Adrenal gland (tissue), 12 donors: Measurements from ENCODE around the gene TGFBR3. TPM values are rescaled to one million over a fixed set of nuclear protein-coding genes. Genes with fewer than 3 reads are reported as not detected.
A peak's percentile ranks its signal among the peaks of the same experiment; 100 is the strongest.

ENCODE experiments used
- DNase-seq, 7 donors: peaks; one replicate each; pipeline ENCODE4 v3.0.0-alpha.2; 2019 to 2020
- H3K27ac ChIP-seq, 5 donors: fragments of 200-600 bp; sonication (generic) in 4 of 5; 1 replicate in 3 of 5; 2 replicates in 2 of 5; pipeline versions ENCODE4 v1.5.1 to v1.8.0; 2016 to 2020; ENCODE audit warnings: mild to moderate bottlenecking in 1 of 5
- H3K27me3 ChIP-seq: fragments of 200-600 bp; 2 replicates; pipeline ENCODE4 v1.8.0; 2021
- H3K36me3 ChIP-seq, 2 donors: fragments of 200-600 bp; replicated peaks in 1 of 2; 1 replicate in 1 of 2; 2 replicates in 1 of 2; pipeline versions ENCODE4 v1.5.1 to v1.8.0; 2018 to 2022
- H3K4me1 ChIP-seq, 2 donors: fragments of 200-600 bp; replicated peaks in 1 of 2; 1 replicate in 1 of 2; 2 replicates in 1 of 2; pipeline versions ENCODE4 v1.5.1 to v1.8.0; 2018 to 2021
- H3K4me3 ChIP-seq, 4 donors: fragments of 200-600 bp; sonication (generic) in 3 of 4; one replicate each; pipeline ENCODE4 v1.5.1; 2016 to 2018
- H3K9me3 ChIP-seq, 3 donors: fragments of 200-600 bp; sonication (generic) in 1 of 3; replicated peaks in 1 of 3; 1 replicate in 2 of 3; 2 replicates in 1 of 3; pipeline versions ENCODE4 v1.5.1 to v1.8.0; 2016 to 2021
- POLR2A ChIP-seq, 2 donors: fragments of 450-650 bp; IDR thresholded peaks; one replicate each; pipeline ENCODE4 v1.6.1; 2017; ENCODE audit warnings: antibody characterized with exemption in 2 of 2, mild to moderate bottlenecking in 2 of 2, moderate library complexity in 1 of 2
- WGBS, 4 donors: extraction: QIAGEN DNeasy Blood & Tissue Kit in 2 of 4; methylation state at CpG; one replicate each; pipeline versions ENCODE4 v1.1.5 to v1.1.7; 2013 to 2017; 5-methylcytosine and 5-hydroxymethylcytosine counted together
- intact Hi-C, 2 donors: fragments of 100-400 bp; cut with DNase I; formaldehyde crosslinking; loops; one replicate each; pipeline versions ENCODE4 v1.14.1 to v1.15.0; 2022 to 2023
- polyA plus RNA-seq, 3 donors: library from polyadenylated mRNA; stranded (reverse); fragments of 200-250 nt in 2 of 3; fragments of 350-450 nt in 1 of 3; fragmentation: Illumina TruSeq in 1 of 3; extraction: RNeasy Lipid Tissue Mini Kit (QIAGEN cat#74804) in 1 of 3; gene quantifications; one replicate each; pipeline ENCODE4 v1.2.3, GENCODE V29; 2013 to 2014
- total RNA-seq, 9 donors: library from RNA; depleted of rRNA in 4 of 9; stranded (reverse); fragments of >200 nt in 4 of 9; fragments of 120-200 nt in 1 of 9; fragmentation: NEBNext Ultra II Directional in 1 of 9; extraction: Animal tissue kit (Norgen Biotek cat#: 25700) in 1 of 9; gene quantifications; one replicate each; pipeline versions ENCODE4 v1.1.0 to v1.2.4, GENCODE V29; 2013 to 2023
- TF ChIP-seq, protein P1 (sequence below), 6 experiments: fragments of 450-650 bp in 4 of 6; fragments of 200-600 bp in 2 of 6; sonication (generic) in 1 of 6; IDR thresholded peaks; 1 replicate in 5 of 6; 2 replicates in 1 of 6; pipeline versions ENCODE4 v1.5.1 to v1.8.0; 2016 to 2021; ENCODE audit warnings: antibody characterized with exemption in 6 of 6, mild to moderate bottlenecking in 2 of 6, moderate library complexity in 1 of 6
- donor health status: healthy with polysubstance abuse.
- donor health status: Bipolar disorder and iron deficiency.
- donor health status: DM: yes; HTN: yes; CAD: no.
- donor health status: DM: no; HTN: no; CAD: no.
- donor health status: DM: no; HTN: no; CAD: no.
- donor health status: DM: yes; HTN: yes; CAD: no.

TGFBR3 gene
- total and polyA plus RNA-seq, 12 donors = 13.9 to 340 (median 148) TPM

DNA sequence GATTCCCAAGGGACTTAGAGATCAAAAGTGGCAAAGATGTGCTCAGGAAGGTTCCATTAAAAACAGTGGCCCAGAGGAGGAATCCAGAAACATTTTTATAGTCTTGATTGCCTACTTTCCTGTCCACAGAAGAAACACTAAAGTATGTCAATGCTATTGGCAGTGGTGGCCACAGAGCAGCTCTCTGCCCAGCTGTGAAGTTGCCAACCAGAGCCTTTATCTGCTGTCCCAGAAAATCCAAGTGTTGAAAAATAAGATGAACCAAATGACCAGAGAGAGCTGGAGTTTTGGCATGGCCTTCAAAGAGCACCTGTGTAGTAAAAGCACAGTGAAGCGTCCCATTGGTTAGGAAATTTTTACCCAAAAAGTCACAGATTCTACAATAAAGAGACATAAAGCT lies 181.2 kb downstream of the TGFBR3 start:
- Histone ChIP-seq H3K4me3 (no peak overlapping the region), H3K27me3 (no peaks in the 10 kb centered on the region), H3K27ac (peak overlapping the region in 3 of 5 donors; percentile 3 to 37 (median 14)), H3K36me3 (peaks cover 0 to 42% of the 10 kb centered on the region in 2 donors), H3K9me3 (no peaks in the 10 kb centered on the region), H3K4me1 (peaks cover 11 to 21% of the 10 kb centered on the region in 2 donors)
- WGBS, 4 donors = 56 to 79% (median 69%) methylated on average over 1 of the region's 1 CpG
- TF ChIP-seq POLR2A (IDR thresholded peaks at IDR 0.05) = no peak
- TF ChIP-seq, protein P1, sequence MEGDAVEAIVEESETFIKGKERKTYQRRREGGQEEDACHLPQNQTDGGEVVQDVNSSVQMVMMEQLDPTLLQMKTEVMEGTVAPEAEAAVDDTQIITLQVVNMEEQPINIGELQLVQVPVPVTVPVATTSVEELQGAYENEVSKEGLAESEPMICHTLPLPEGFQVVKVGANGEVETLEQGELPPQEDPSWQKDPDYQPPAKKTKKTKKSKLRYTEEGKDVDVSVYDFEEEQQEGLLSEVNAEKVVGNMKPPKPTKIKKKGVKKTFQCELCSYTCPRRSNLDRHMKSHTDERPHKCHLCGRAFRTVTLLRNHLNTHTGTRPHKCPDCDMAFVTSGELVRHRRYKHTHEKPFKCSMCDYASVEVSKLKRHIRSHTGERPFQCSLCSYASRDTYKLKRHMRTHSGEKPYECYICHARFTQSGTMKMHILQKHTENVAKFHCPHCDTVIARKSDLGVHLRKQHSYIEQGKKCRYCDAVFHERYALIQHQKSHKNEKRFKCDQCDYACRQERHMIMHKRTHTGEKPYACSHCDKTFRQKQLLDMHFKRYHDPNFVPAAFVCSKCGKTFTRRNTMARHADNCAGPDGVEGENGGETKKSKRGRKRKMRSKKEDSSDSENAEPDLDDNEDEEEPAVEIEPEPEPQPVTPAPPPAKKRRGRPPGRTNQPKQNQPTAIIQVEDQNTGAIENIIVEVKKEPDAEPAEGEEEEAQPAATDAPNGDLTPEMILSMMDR (IDR thresholded peaks at IDR 0.05) = no peak
- intact Hi-C loops = no loop called here
- peak in 5 of 7 donors; percentile 30 to 66 (median 39) for DNase-seq

DNA sequence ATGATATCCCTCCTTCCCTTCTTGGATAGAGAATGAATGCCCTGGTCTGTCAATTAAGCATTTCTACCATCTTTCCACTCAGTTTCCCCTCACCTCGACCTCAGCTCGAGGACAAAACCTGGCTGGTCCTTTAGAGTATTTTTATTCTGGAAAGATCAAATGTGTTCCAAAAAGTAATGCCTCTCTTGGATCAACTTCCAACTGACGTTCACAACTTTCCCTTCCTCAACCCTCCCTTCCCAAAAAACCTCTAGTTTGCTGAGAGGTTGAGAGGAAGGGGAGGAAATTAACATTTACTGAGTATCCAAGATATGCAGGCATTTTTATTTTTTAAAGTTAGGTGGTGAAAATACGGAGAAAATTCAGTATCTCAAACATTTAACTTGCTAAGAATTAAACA lies 182.9 kb downstream of the TGFBR3 start:
- no peak overlapping the region for H3K4me3 ChIP-seq
- 63 to 93% (median 66%) methylated on average over 4 of the region's 4 CpGs for WGBS, 4 donors
- H3K9me3 ChIP-seq = no peaks in the 10 kb centered on the region
- intact Hi-C loops = no loop called here
- TF ChIP-seq POLR2A (IDR thresholded peaks at IDR 0.05) = no peak
- TF ChIP-seq, protein P1 (IDR thresholded peaks at IDR 0.05) = no peak
- H3K36me3 ChIP-seq = peaks cover 0 to 31% of the 10 kb centered on the region in 2 donors
- H3K4me1 ChIP-seq = peaks cover 27 to 35% of the 10 kb centered on the region in 2 donors
- no peak overlapping the region for H3K27ac ChIP-seq
- no peaks in the 10 kb centered on the region for H3K27me3 ChIP-seq
- no peak for DNase-seq

DNA sequence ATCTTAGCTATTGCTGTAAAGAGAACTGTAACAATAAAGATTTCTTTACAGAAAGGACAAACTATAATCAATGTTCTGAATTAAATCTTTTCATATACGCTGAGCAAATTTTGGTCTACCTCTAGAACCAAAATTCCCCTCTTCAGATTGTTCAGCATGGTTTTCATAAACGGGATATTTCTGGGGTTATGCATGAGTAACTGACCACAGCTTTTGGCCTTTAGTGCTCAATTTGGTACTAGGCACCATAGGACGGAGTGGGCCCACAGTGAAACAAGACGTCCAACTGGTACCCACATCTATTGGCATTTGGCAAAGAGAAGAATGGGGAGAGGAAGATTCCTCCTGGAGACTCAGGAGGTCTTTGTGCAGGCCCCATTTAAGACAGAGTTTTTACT lies 184.5 kb downstream of the TGFBR3 start:
- Histone ChIP-seq H3K4me1 (peaks cover 43 to 51% of the 10 kb centered on the region in 2 donors), H3K36me3 (peaks cover 0 to 15% of the 10 kb centered on the region in 2 donors), H3K27ac (peak overlapping the region in 1 of 5 donors; percentile 87), H3K4me3 (no peak overlapping the region), H3K27me3 (no peaks in the 10 kb centered on the region), H3K9me3 (no peaks in the 10 kb centered on the region)
- no peak for TF ChIP-seq POLR2A (IDR thresholded peaks at IDR 0.05)
- TF ChIP-seq, protein P1 (IDR thresholded peaks at IDR 0.05) = no peak
- DNase-seq = no peak
- intact Hi-C loops = no loop called here
- WGBS, 4 donors = 81 to 92% (median 89%) methylated on average over 4 of the region's 4 CpGs

DNA sequence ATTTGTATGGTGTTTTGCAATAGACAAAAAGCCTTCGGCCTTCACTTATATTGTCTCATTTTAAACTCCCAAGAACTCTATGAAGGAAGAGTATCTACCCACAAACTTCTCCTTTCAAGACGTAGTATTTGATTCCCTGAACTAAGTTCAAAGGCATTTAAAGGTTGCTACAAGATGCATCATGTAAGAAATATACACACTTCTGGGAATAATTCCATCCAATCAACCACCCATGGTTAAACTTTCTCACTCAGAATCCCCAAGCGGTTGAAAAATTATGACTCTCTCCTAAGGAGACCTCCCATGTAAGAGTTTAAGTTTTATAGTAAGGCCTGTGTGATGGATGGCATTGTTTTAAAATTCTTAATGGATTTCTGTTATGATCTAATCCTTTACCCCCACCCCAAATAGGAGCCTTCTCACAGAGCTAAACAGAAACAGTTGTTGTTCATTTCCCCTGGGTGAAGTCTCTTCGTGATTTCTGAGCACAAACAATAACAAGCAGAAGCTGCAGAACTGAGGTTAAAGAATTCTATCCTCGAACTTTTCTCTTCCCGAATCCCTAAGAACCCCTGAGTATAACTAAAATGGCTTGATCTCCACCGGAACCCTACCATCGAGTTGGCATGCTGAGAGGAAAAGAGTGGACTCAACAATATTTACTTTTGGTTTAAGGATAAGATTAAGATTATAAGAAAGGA lies 185.0 kb downstream of the TGFBR3 start:
- intact Hi-C loops = no loop called here
- peaks cover 0 to 10% of the 10 kb centered on the region in 2 donors for H3K36me3 ChIP-seq
- no peaks in the 10 kb centered on the region for H3K9me3 ChIP-seq
- 75 to 84% (median 79%) methylated on average over 8 of the region's 8 CpGs for WGBS, 4 donors
- H3K27ac ChIP-seq = peak overlapping the region; percentile 37 to 87 (median 70)
- H3K4me3 ChIP-seq = no peak overlapping the region
- no peaks in the 10 kb centered on the region for H3K27me3 ChIP-seq
- H3K4me1 ChIP-seq = peaks cover 43 to 54% of the 10 kb centered on the region in 2 donors
- TF ChIP-seq, protein P1 (IDR thresholded peaks at IDR 0.05) = no peak
- no peak for TF ChIP-seq POLR2A (IDR thresholded peaks at IDR 0.05)
- no peak for DNase-seq
